ENCODE measurements around the gene CYP19A1. TPM values are rescaled to one million over a fixed set of nuclear protein-coding genes. Genes with fewer than 3 reads are reported as not detected.

Gene CYP19A1
- polyA plus RNA-seq, 1 experiment, result 0.06 TPM

DNA sequence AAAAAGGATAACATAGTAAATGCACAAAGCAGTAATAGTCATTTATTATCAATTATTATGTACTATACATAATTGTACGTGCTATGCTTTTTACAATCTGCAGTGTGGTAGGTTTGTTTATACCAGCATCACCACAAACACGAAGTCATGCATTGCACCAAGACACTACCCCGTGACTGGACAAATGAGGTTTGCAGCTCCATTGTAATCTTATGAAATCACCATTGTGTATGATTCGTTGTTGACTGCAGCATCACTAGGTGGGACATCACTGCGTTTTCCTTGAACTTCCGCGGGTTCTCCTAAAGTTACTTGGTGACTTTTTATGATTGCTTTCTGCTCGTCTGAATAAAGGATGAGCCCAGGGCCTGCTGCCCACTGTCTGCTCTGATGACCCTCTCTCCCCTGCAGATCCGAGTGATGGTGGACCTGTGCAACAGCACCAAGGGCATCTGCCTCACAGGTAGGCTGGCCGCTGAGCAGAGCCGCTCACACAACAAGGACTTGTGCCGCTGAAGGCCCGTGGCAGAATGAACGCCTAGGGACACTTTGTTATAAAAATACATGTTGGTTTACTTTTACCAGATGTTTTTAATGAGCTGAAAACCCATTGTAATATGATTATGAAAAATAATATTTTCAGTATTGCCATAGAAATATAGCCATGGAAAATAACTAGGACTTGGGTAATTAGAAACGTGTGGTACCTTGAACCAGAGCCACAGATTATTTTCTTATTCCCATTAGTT is 38.8 kb upstream of the CYP19A1 start:
- no peak for TF ChIP-seq CTCF (IDR thresholded peaks at IDR 0.05; ENCODE audit: insufficient read depth, low read depth, low read length)
- peak; percentile 74 for DNase-seq (ENCODE audit: low read depth)
- no peak overlapping the region for H3K4me3 ChIP-seq (ENCODE audit: low read depth, low read length)
- H3K36me3 ChIP-seq (ENCODE audit: control insufficient read depth, insufficient read depth, low read length), result no peaks in the 10 kb centered on the region
- no peaks in the 10 kb centered on the region; the same call in 1 of the 2 replicates for H3K27me3 ChIP-seq (ENCODE audit: control insufficient read depth, insufficient read depth, low read length)
- CTCF ChIA-PET, result interaction anchor here (0.8 to 10.4 kb wide), 9 partner anchors 14 to 215 kb away, joined by 3 to 290 read pairs (median 10); no protein-coding TSS in a partner anchor
- POLR2A ChIA-PET, result no interaction called here

- POLR2A ChIA-PET, result no interaction called here
Measured at GRCh38 chr15:51375966-51376640, 37.7 kb upstream of the CYP19A1 start.

GRCh38 chr15:51374131-51374530 is 35.7 kb upstream of the CYP19A1 start:
- DNase-seq (ENCODE audit: low read depth), result no peak
- no peaks in the 10 kb centered on the region for H3K36me3 ChIP-seq (ENCODE audit: control insufficient read depth, insufficient read depth, low read length)

More at GRCh38 chr15:51375966-51376640, 37.7 kb upstream of the CYP19A1 start:
- no peak for DNase-seq (ENCODE audit: low read depth)
- no peak for TF ChIP-seq CTCF (IDR thresholded peaks at IDR 0.05; ENCODE audit: insufficient read depth, low read depth, low read length)
- Histone ChIP-seq H3K27me3 (ENCODE audit: control insufficient read depth, insufficient read depth, low read length) (no peaks in the 10 kb centered on the region; the same call in 1 of the 2 replicates), H3K36me3 (ENCODE audit: control insufficient read depth, insufficient read depth, low read length) (no peaks in the 10 kb centered on the region), H3K4me3 (ENCODE audit: low read depth, low read length) (no peak overlapping the region)
- CTCF ChIA-PET, result interaction anchor here (0.8 to 10.4 kb wide), 7 partner anchors 13 to 214 kb away, joined by 3 to 290 read pairs (median 9); no protein-coding TSS in a partner anchor

DNA sequence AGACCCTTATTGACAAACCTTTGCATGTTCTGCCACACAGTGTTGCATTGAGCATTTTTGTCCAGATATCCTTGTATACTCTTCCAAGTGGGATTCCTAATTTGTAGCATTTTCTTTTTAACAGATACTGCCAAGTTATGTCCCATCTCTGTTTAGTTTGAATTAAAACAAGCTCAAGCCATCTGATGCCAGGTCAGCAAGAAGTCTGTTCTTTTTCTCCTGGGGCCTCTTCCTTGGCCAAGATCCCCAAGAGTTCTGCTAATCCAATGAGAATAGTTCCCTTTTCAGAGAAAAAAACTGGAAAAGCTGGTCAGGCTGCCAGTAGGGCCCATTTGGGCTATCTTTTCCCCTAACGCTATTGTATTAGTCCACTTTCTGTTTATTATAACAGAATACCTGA is 32.9 kb upstream of the CYP19A1 start:
- CTCF ChIA-PET, result interaction anchor here (0.5 to 4.3 kb wide), 7 partner anchors 9 to 272 kb away, joined by 3 to 36 read pairs (median 4); no protein-coding TSS in a partner anchor
- TF ChIP-seq CTCF (IDR thresholded peaks at IDR 0.05; ENCODE audit: insufficient read depth, low read depth, low read length), result no peak
- no peak for DNase-seq (ENCODE audit: low read depth)

More at GRCh38 chr15:51374131-51374530, 35.7 kb upstream of the CYP19A1 start:
- ChIA-PET POLR2A (no interaction called here), CTCF (interaction anchor here (4.4 to 10.4 kb wide), 2 partner anchors 92 to 212 kb away, joined by 20 to 290 read pairs; no protein-coding TSS in a partner anchor)
- H3K27me3 ChIP-seq (ENCODE audit: control insufficient read depth, insufficient read depth, low read length), result no peaks in the 10 kb centered on the region; the same call in 1 of the 2 replicates
- no peak overlapping the region for H3K4me3 ChIP-seq (ENCODE audit: low read depth, low read length)
- TF ChIP-seq CTCF (IDR thresholded peaks at IDR 0.05; ENCODE audit: insufficient read depth, low read depth, low read length), result no peak

GRCh38 chr15:51369451-51369761 is 31.0 kb upstream of the CYP19A1 start:
- TF ChIP-seq CTCF (IDR thresholded peaks at IDR 0.05; ENCODE audit: insufficient read depth, low read depth, low read length), result no peak
- DNase-seq (ENCODE audit: low read depth), result no peak
- no peaks in the 10 kb centered on the region for H3K27me3 ChIP-seq (ENCODE audit: control insufficient read depth, insufficient read depth, low read length)
- no peaks in the 10 kb centered on the region for H3K36me3 ChIP-seq (ENCODE audit: control insufficient read depth, insufficient read depth, low read length)
- POLR2A ChIA-PET, result no interaction called here
- CTCF ChIA-PET, result interaction anchor here (0.6 to 4.3 kb wide), 11 partner anchors 11 to 602 kb away, joined by 3 to 36 read pairs (median 5); no protein-coding TSS in a partner anchor
- no peak overlapping the region for H3K4me3 ChIP-seq (ENCODE audit: low read depth, low read length)

More for the DNA sequence above, 32.9 kb upstream of the CYP19A1 start:
- H3K27me3 ChIP-seq (ENCODE audit: control insufficient read depth, insufficient read depth, low read length), result no peaks in the 10 kb centered on the region
- POLR2A ChIA-PET, result no interaction called here
- H3K4me3 ChIP-seq (ENCODE audit: low read depth, low read length), result no peak overlapping the region
- no peaks in the 10 kb centered on the region for H3K36me3 ChIP-seq (ENCODE audit: control insufficient read depth, insufficient read depth, low read length)
